Endometrium (tissue), 2 donors: ENCODE data around the gene EXOC6B.

Experiments
- FAIRE-seq: peaks from 2 replicates; lab custom pipeline; 2012; peaks lifted over from hg19 to GRCh38; lab: Jason Lieb, UNC
- donor health status: control.
- donor health status: control.

Gene EXOC6B

GRCh38 chr2:72271766-72272641, 553.8 kb downstream of the EXOC6B start:
- FAIRE-seq, result no peak

GRCh38 chr2:72271276-72271614, 554.6 kb downstream of the EXOC6B start:
- FAIRE-seq, result no peak

DNA sequence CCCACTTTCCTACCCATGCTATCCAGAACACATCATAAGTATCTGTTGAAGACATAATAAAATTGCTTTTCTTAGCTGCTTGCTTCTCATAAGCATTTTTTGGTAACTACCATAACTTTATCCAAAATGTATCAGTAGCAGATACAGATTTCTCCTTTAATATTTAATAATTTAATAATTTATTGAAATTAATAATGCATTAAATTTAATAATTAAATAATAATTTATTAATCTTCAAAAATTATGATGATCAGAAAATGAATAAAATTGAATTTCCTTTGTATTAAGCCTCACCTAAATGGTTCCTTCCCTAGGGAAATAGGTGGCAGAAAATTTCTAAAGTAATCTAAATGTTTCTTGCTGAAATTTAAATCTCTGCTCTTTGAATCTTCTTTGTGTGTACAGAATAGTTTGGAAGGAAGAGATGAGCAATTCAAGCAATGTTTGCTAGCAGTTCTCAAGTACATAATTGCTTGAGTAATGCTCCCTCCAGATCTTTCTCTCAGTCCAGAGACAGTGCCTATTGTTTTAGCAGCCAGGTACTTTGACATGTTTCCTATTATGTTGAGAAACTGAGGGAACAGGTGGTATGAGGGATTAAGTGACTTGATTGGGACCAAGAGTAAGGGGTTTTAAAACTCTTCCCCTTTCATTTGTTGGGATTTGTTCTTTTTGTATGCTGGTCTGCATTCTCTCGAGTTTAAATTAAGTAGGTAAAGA, 555.1 kb downstream of the EXOC6B start:
- FAIRE-seq, result no peak

DNA sequence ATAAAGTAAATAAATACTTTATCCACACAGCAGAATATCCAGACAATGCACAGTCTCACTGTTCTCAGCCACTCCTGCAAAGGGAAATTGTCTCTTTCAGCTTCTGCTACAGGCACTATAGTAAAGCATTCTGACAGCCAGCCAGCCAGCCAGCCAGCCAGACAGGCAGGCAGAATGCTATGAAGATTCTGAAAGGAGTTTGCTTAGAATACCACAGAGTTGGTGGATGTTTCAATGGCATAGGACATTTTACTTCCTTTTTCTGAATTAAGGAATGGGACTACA, 562.1 kb downstream of the EXOC6B start:
- FAIRE-seq, result no peak

DNA sequence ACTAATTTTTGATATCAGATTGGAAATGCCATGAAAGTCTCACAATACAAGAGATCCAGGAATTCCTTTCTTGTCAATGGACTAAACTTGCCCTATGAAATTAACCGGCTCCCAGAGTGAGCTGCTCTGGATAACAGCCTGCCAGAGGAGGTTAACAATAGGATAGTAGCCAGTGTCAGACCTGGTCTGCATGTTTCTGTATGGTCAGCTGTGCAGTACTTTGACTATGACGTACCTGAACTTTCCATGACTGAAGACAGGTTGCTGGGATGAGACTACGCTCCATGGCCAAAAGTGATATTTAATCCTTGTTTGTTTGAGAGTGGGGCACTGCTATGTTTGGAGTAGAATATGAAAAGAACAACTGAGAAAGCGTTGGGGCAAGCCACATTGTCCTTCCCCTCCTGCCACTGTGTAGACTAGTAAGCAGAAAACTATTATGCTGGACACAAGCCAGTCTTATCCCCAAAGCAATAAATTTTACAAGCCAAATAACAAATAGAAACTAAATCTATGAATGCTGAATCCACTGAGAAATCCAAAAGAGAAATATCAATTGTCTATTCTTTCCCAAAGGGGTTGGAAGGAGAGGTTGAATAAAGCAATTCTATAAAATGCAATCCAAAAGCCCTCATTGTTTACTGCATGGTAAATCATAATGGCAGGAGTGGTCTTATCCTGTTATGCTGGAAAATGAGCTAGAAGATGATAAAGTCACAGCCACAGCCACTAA, 562.6 kb downstream of the EXOC6B start:
- no peak for FAIRE-seq

DNA sequence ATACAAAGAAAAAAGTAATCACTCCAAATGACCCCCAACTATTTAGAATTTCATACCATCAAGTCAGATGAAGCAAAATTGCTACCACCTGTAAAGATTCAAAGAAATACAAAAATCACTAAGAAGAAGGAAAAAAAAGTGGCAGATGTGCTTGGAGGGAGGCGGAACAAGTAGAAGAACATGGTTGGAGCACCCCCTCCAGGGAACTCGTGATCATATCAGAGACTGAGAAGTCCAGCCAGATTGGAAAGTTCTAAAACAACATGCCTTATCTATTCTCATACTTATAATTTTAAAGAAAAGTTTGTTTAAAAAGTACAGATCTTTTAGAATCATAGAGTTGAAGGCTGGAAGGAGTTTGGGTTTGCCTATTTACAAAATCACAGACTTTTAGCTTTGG, 564.8 kb downstream of the EXOC6B start:
- FAIRE-seq, result no peak

DNA sequence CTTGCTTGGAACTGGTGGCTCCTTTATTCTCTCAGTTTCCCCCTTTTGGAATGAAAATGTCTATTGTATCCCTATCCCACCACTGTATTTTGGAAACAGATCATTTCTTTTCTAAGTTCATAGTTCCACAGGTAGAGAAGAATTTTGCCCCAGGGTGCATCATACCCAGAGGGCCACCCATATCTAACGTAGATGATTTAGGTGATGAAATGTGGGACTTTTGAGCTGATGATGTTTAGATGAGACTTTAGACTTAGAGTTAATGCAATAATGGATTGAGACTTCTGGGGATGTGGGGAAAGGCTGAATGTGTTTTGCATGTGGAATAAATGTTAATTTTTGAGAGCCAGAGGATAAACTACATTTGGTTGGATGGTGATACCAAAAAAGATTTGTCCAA, 570.3 kb downstream of the EXOC6B start:
- no peak for FAIRE-seq

- no peak for FAIRE-seq
Observed at GRCh38 chr2:72254831-72255451, 570.9 kb downstream of the EXOC6B start.

- no peak for FAIRE-seq
Observed at GRCh38 chr2:72238311-72238710, 587.5 kb downstream of the EXOC6B start.

GRCh38 chr2:72237549-72237948, 588.3 kb downstream of the EXOC6B start:
- FAIRE-seq, result no peak

DNA sequence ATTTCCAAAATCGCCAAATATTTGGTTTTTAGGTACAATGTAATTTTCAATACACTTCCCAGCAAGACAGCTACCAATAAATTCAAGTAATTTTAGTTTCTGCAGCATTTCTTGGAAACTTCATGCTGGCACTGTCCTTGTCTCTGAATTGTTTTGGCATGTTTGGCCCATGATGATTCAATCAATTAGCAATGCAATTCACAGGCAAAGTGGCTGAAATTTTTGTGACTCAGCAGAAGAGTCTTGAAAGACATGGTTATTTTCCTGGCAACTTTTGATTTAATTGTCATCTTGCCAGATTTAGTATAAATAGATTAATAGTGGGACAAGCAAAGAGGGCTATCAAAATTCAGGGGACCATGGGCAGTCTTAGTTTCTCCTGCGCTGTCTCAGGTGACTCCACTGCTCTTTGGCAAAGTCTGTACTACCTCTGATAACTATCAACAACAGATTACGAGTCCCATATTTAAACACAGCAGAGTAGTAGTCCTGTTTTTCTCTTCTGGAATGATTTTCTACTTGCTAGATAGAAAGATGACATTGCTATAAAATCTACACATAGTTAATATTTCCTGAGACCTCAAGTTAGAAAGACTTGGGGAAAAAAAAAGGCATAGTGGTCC, 589.3 kb downstream of the EXOC6B start:
- no peak for FAIRE-seq

DNA sequence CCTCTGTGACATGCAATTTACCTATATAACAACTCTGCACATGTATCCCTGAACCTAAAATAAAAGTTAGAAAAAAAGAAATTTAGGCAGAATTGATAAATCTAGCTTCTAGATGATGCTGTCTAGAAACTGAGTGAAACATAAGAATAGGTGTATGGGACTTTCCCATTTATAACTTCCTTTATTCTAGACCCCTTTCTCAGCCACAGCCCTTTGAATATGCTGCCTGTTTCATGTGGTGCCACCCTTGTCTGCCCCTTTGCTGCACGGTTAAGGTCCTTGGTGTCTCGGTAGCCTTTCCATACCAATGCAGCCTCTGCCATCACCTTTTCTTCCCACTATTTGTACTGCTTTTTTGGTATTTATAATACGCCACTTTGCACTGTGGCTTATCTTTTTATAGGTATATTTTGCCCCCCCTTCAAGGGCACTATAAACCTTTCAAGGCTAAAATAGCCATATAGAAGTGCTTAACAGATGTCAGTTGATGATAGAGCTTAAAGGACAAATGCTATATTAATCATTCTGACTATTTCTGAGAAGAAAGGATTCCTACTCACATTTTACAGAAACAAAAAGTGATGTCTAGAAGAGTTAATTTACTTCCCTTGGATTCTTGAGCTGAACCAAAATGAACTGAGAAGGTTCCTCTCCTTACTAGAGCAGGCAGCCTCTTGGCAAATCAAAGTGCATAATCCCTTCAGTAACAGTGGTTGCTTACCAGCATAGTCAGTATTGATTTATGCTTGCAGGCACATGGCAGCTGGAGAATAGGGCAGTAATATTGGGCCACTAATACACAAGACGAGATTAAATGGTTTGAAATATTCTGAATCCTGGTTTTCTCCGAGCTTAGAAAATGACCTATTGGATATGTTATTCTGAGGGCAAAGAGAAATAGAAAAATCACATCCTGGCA, 590.1 kb downstream of the EXOC6B start:
- FAIRE-seq, result no peak

- FAIRE-seq, result no peak
Observed at GRCh38 chr2:72233211-72233610, 592.6 kb downstream of the EXOC6B start.

GRCh38 chr2:72222829-72223564, 602.8 kb downstream of the EXOC6B start:
- no peak for FAIRE-seq

GRCh38 chr2:72220170-72220569, 605.7 kb downstream of the EXOC6B start:
- FAIRE-seq, result no peak

DNA sequence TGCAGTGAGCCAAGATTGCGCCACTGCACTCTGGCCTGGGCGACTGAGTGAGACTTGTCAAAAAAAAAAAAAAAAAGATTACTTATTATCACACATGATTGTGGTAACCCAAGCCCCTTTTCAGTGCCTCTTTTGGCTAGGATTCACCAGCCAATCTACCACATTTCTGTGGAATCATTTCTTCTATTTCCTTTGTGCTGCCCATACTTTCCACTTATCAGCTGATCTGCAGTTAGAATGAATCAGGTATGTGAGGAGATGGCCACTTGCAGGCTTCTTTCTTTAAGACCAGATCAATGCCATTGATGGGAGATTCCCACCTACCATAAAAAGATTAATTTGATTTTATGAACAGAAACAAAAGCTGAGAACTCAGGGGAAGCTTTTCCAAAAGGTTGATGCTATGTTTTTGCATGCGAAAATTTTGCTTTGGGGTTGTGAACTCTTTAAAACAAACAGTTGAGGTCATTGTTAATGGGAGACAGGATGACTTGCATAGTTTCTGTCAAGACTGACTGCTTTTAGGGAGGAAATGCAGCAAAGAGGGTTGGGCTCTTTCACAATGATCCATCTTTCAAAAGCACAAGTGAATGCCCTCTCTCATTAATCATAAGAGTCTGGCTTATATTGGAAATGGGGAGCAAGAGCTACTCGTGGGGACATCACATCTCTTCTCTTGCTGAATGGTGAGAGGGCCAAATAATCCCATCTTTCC, 611.2 kb downstream of the EXOC6B start:
- FAIRE-seq, result no peak

GRCh38 chr2:72212486-72212855, 613.4 kb downstream of the EXOC6B start:
- FAIRE-seq, result no peak

DNA sequence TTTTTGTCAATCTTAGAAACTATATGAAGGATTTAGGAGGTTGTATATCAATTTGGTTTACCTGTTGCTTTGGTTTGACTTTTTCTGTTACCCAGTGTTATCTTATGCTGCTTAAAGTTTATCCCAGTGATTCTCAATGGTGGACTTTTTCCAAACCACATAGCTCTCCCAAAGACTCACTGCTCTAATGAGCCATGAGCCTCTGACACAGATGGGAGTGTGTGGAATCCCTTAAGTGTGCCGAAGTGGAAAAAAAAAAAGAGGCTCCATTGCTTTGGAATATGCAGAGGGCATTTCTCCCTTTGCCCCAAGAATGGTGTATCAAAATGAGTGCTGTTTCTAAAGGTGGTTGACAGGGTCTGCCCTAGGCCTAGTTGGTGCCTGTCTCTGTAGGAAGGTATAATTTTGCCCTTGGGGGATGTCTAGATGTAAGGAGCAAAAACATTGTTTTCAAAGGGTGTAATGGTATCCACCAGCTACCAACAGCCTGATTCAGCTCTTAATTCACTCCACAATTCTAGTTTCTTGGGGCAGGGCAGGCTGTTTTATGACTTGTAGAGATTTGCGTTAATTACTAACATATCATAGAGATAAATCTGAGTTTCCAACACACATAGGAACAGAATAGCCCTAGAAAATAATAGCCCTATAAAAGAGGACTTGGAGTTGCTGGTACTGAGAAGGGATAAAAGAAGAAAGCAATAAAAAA, 613.9 kb downstream of the EXOC6B start:
- peak; percentile 51 for FAIRE-seq

- FAIRE-seq, result no peak
Observed at GRCh38 chr2:72211350-72211749, 614.5 kb downstream of the EXOC6B start.
